Coronary artery (tissue), 2 donors: ENCODE measurements around the gene SPTBN4.
"Not testable (repeated sequence)": the region's sequence is repeated elsewhere in the genome, so short reads cannot be mapped to it uniquely, and the experiment has no call there.

Experiments
- DNase-seq: peaks from one replicate; pipeline ENCODE4 v3.0.0-alpha.2; 2017; ENCODE audit warnings: low spot score
- H3K27ac ChIP-seq, 2 donors: fragments of 200-600 bp; sonication (generic); one replicate each; pipeline ENCODE4 v1.5.1; 2016 to 2019
- H3K4me3 ChIP-seq: fragments of 200-600 bp; sonication (generic); 2 replicates; pipeline ENCODE4 v1.5.1; 2016; ENCODE audit warnings: mild to moderate bottlenecking, moderate library complexity
- TF ChIP-seq, protein P1 (sequence below): fragments of 200-600 bp; sonication (generic); IDR thresholded peaks from one replicate; pipeline ENCODE4 v1.5.1; 2019; ENCODE audit warnings: antibody characterized with exemption

The SPTBN4 gene

DNA sequence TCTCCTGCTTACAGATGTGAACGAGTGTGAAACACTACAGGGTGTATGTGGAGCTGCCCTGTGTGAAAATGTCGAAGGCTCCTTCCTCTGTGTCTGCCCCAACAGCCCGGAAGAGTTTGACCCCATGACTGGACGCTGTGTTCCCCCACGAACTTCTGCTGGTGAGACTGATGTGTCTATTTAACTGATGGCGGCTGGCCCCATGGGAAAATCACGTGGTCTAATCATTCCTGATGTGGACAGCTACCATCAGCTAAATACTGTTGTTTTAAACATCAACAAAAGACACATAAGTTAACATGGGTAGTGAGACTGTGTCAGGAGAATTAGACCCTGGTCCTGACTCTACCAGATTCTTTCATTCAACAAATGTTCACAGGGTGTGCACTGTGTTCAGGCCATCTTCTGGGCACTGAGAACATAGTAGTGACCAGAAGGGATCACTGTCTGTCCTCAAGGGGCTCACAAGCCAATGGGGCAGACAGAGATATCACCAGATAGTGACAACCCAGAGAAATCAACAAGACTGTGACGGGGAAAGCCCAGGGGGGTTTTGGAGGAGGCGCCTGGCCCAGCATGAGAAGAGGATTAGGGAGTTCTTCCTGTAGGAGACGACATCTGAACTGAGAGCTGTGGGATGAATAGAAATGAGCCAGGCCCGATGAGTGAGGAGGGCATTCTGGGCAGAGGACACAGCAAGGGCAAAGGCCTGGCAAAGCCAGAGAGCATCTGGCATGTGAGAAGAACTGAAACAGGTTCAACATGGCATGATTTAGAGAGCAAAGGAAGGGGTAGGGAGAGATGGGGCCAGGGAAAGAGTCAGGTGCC is 152.7 kb downstream of the SPTBN4 start:
- TF ChIP-seq, protein P1, sequence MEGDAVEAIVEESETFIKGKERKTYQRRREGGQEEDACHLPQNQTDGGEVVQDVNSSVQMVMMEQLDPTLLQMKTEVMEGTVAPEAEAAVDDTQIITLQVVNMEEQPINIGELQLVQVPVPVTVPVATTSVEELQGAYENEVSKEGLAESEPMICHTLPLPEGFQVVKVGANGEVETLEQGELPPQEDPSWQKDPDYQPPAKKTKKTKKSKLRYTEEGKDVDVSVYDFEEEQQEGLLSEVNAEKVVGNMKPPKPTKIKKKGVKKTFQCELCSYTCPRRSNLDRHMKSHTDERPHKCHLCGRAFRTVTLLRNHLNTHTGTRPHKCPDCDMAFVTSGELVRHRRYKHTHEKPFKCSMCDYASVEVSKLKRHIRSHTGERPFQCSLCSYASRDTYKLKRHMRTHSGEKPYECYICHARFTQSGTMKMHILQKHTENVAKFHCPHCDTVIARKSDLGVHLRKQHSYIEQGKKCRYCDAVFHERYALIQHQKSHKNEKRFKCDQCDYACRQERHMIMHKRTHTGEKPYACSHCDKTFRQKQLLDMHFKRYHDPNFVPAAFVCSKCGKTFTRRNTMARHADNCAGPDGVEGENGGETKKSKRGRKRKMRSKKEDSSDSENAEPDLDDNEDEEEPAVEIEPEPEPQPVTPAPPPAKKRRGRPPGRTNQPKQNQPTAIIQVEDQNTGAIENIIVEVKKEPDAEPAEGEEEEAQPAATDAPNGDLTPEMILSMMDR = no peak
- H3K4me3 ChIP-seq = no peak overlapping the region
- no peak for DNase-seq
- H3K27ac ChIP-seq = no peak overlapping the region

DNA sequence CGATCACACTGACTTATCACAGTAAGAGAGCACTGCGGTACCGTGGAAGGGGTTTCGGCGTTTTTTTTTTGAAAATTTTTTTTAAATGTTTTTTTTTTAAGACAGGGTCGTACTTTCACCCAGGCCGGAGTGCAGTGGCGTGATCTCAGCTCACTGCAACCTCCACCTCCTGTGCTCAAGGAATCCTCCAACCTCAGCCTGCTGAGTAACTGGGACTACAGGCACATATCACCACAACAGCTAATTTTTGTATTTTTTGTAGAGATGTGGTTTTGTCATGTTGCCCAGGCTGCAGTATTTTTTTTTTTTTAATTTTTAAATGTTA is 153.3 kb downstream of the SPTBN4 start:
- H3K4me3 ChIP-seq = no peak overlapping the region
- no peak overlapping the region for H3K27ac ChIP-seq
- TF ChIP-seq, protein P1 = no peak
- no peak for DNase-seq

DNA sequence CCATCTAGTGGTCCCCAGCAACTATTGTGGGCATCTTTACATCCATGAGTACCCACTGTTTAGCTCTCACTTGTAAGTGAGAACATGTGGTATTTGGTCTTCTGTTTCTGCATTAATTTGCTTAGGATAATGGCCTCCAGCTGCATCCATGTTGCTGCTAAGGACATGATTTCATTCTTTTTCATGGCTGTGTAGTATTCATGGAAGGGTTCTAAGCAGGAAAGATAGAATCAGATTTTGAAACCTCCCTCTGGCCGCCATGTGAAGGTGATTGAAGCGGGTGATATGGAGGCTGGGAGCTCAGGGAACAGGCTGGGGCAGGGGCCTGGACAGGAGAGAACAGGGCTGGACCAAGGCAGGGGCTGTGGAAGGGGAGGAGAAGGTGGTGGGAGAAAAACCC is 154.5 kb downstream of the SPTBN4 start:
- TF ChIP-seq, protein P1 = no peak
- Histone ChIP-seq H3K4me3 (no peak overlapping the region), H3K27ac (no peak overlapping the region)
- DNase-seq = no peak

DNA sequence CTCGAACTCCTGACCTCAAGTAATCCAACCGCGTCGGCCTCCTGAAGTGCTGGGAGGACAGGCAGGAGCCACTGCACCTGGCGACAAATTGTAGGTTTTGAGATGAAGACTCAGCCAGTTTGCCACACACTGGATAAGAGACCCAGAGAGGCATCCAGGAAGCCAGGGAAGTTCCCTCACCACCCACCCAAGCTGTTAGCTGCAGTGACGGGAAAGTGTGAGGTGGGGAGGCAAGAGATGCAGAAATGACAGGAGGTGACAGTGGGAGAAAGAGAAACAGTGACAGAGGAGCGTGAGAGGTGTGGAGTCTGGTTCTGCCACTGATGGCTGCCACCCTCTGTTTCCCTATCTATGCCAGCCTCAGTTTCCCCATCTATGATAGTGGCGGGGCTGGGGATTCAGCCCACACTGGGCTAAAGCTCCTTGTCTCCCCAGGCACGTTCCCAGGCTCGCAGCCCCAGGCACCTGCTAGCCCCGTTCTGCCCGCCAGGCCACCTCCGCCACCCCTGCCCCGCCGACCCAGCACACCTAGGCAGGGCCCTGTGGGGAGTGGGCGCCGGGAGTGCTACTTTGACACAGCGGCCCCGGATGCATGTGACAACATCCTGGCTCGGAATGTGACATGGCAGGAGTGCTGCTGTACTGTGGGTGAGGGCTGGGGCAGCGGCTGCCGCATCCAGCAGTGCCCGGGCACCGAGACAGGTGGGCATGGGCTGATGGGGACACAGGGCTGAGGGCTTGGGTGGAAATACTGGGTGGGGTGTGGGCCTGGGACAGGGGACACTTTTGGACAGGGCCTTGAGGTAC is 155.4 kb downstream of the SPTBN4 start:
- TF ChIP-seq, protein P1 = no peak
- no peak for DNase-seq
- H3K4me3 ChIP-seq = no peak overlapping the region
- H3K27ac ChIP-seq = peak overlapping the region in 1 of 2 donors; percentile 42

DNA sequence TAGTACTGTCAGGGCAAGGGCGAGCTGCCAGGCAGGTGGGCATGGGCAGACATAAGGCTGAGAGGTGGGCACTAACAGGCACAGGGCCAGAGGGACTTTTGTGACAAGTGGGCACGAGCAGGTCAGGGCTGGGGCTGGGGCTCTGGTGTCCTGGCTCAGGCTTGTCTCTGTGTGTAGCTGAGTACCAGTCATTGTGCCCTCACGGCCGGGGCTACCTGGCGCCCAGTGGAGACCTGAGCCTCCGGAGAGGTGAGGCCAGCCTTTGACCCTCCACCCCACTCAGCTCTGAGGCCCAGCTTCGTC is 155.9 kb downstream of the SPTBN4 start:
- TF ChIP-seq, protein P1 = no peak
- peak overlapping the region in 1 of 2 donors; percentile 42 for H3K27ac ChIP-seq
- no peak for DNase-seq

DNA sequence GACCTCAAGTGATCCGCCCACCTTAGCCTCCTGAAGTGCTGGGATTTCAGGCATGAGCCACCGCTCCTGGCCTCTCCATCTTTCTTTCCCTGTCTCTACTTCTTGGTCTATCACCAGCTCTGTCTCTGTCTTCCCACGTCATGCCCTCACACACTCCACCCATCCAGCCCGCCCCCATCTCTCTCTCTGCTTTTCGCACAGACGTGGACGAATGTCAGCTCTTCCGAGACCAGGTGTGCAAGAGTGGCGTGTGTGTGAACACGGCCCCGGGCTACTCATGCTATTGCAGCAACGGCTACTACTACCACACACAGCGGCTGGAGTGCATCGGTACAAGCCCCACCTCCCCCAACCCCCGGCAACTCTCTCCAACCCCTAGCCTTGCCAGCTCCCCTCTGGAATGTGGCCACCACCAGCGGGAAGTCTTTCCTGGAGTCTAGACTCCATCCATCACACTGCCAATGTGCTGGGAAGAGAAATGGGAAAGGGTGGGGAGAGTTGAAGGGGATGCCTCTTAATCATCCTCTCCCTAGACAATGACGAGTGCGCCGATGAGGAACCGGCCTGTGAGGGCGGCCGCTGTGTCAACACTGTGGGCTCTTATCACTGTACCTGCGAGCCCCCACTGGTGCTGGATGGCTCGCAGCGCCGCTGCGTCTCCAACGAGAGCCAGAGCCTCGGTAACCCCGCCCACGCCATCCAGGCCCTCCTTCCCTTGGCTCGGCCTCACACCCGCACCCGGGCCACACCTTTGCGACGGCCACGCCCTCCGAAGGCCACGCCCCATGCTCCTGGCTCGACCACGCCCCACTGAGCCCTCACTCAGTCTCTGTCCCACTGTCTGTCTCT is 156.8 kb downstream of the SPTBN4 start:
- TF ChIP-seq, protein P1 = no peak
- no peak for DNase-seq
- Histone ChIP-seq H3K27ac (peak overlapping the region in 1 of 2 donors; percentile 69), H3K4me3 (no peak overlapping the region)

More for the DNA sequence above, 155.9 kb downstream of the SPTBN4 start:
- no peak overlapping the region for H3K4me3 ChIP-seq

DNA sequence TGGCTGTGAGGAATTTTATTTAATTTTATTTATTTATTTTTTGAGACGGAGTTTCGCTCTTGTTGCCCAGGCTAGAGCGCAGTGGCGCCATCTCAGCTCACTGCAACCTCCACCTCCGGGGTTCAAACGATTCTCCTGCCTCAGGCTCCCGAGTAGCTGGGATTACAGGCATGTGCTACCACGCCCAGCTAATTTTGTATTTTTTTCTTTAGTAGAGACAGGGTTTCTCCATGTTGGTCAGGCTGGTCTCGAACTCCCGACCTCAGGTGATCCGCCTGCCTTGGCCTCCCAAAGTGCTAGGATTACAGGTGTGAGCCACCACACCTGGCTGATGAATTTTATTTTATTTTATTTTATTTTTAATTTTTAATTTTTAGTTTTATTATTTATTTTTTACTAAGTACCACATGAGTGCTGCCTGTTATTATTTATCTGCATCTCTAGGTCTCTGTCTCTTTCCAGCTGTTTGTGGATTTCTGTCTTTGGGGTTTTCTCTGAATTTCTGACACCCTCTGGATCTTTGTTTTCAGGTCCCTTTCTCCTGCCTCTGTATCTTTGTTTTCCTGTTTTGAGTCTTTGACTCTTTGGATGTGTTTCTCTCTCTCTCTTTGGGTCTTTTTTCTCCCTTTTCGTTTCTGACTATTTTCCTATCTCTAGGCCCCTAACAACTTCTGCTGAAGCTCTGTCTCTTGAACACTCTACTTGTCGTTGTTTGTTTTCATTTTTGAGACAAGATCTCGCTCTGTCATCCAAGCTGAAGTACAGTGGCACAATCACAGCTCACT is 157.8 kb downstream of the SPTBN4 start:
- not testable (repeated sequence) for H3K4me3 ChIP-seq, H3K27ac ChIP-seq, DNase-seq
